PC-3 (cell line): ENCODE measurements around the gene NDC80. TPM values are rescaled to one million over a fixed set of nuclear protein-coding genes. Genes with fewer than 3 reads are reported as not detected.

ENCODE experiments used
- ATAC-seq: fragments of 200-7000 bp; cut with Tn5 transposase; 2 replicates; pipeline ENCODE4 v1.9.1; 2020; ENCODE audit warnings: mild to moderate bottlenecking, moderate library complexity
- BruUV-seq: library from RNA; stranded (reverse); fragments of 400-500 nt; replicated peaks from 2 replicates; lab custom pipeline; 2021; lab: Mats Ljungman, UMichigan
- CTCF ChIA-PET: fragments of 300-600 bp; sonication (Branson Sonifier 250); formaldehyde crosslinking; loops from one replicate; lab custom pipeline; 2022; ENCODE audit warnings: antibody characterized with exemption; lab: Charles Lee
- POLR2A ChIA-PET: fragments of 300-600 bp; sonication (Branson Sonifier 250); formaldehyde crosslinking; loops from one replicate; lab custom pipeline; 2022; ENCODE audit warnings: antibody characterized with exemption; ENCODE audit not compliant: unreplicated experiment; lab: Charles Lee
- DNase-seq: peaks from one replicate; pipeline ENCODE4 v3.0.0-alpha.2; 2015
- H2AFZ ChIP-seq: fragments of 300-600 bp; sonication (generic); 2 replicates; pipeline ENCODE4 v1.6.0; 2016; ENCODE audit warnings: antibody characterized with exemption, low read length
- H3F3A ChIP-seq: fragments of 300-600 bp; sonication (generic); one replicate; pipeline ENCODE4 v1.6.0; 2017; ENCODE audit warnings: antibody characterized with exemption, low read length, control low read depth, mild to moderate bottlenecking; ENCODE audit not compliant: unreplicated experiment
- H3K27ac ChIP-seq: fragments of 300-600 bp; sonication (generic); 2 replicates; pipeline ENCODE4 v1.5.1; 2016; ENCODE audit warnings: mild to moderate bottlenecking, low read length
- H3K27me3 ChIP-seq: fragments of 300-600 bp; sonication (generic); 2 replicates; pipeline ENCODE4 v1.6.1; 2016; ENCODE audit warnings: low read length, mixed read lengths
- H3K36me3 ChIP-seq: fragments of 300-600 bp; sonication (generic); 2 replicates; pipeline ENCODE4 v1.6.1; 2016; ENCODE audit warnings: low read depth, mixed run types, low read length, mixed read lengths
- H3K4me1 ChIP-seq: fragments of 300-600 bp; sonication (generic); 2 replicates; pipeline ENCODE4 v1.5.1; 2016; ENCODE audit warnings: low read length; ENCODE audit not compliant: insufficient read depth
- H3K4me2 ChIP-seq: fragments of 300-600 bp; sonication (generic); 2 replicates; pipeline ENCODE4 v1.6.0; 2016; ENCODE audit warnings: low read length
- H3K4me3 ChIP-seq: fragments of 300-600 bp; sonication (generic); 2 replicates; pipeline ENCODE4 v1.5.1; 2016; ENCODE audit warnings: mild to moderate bottlenecking, low read length, mixed read lengths
- H3K79me2 ChIP-seq: fragments of 300-600 bp; sonication (generic); 2 replicates; pipeline ENCODE4 v1.6.1; 2017; ENCODE audit warnings: low read length, mixed read lengths
- H3K9ac ChIP-seq: fragments of 300-600 bp; sonication (generic); 2 replicates; pipeline ENCODE4 v1.6.0; 2016; ENCODE audit warnings: mild to moderate bottlenecking, low read length
- H3K9me2 ChIP-seq: fragments of 300-600 bp; sonication (generic); replicated peaks from 2 replicates; pipeline ENCODE4 v1.6.1; 2016; ENCODE audit warnings: mixed run types, low read length, mixed read lengths
- H3K9me3 ChIP-seq: fragments of 300-600 bp; sonication (generic); 2 replicates; pipeline ENCODE4 v1.6.1; 2016; ENCODE audit warnings: low read length, mixed read lengths
- H4K20me1 ChIP-seq: fragments of 300-600 bp; sonication (generic); 2 replicates; pipeline ENCODE4 v1.6.1; 2016; ENCODE audit warnings: low read length, mixed read lengths
- EZH2 ChIP-seq: fragments of 300-600 bp; sonication (generic); IDR thresholded peaks from one replicate; pipeline ENCODE4 v1.6.1; 2017; ENCODE audit warnings: antibody characterized with exemption, mild to moderate bottlenecking, low read length; ENCODE audit not compliant: unreplicated experiment
- EZH2phosphoT487 ChIP-seq: fragments of 300-600 bp; sonication (generic); IDR thresholded peaks from 2 replicates; pipeline ENCODE4 v1.6.1; 2018; ENCODE audit warnings: mild to moderate bottlenecking, antibody characterized with exemption, low read length, borderline replicate concordance
- intact Hi-C: fragments of 100-400 bp; cut with micrococcal nuclease; formaldehyde crosslinking; loops from 2 replicates; pipeline ENCODE4 v1.9.0; 2023
- total RNA-seq: library from RNA; depleted of rRNA; stranded (reverse); fragments of >200 nt; gene quantifications from 2 replicates; pipeline ENCODE4 v1.2.3, GENCODE V29; 2014
- TF ChIP-seq, protein P1 (sequence below): fragments of 300-600 bp; sonication (generic); conservative IDR thresholded peaks from 2 replicates; pipeline ENCODE4 v1.5.1; 2017; ENCODE audit warnings: antibody characterized with exemption, low read depth, mild to moderate bottlenecking, low read length

NDC80 gene
- total RNA-seq, 1 experiment from 2014 or later, result 53.4 TPM

DNA sequence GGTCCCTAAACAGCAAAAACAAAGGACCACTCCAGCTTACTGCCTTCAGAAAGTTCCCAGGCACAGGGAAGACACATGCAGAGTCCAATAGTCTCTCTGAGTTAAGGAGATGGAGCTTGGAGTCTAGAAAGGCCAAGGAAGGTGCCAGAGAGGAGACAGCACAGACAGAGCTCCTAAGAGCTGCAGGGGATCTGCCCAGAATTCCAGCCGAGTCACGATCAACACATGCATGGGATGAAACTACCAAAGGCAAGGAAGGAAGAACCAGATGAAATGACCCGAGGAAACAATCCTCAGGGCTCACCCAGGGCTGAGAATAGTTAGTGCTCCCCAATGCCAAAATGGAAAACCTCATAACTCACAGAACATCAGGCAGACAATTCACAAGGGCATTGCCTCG, 15.5 kb upstream of the NDC80 start:
- no peaks in the 10 kb centered on the region for H4K20me1 ChIP-seq
- no peak overlapping the region for H3K4me3 ChIP-seq
- BruUV-seq, result no TSS peak
- no peak overlapping the region for H3K9ac ChIP-seq
- H3K4me1 ChIP-seq, result no peaks in the 10 kb centered on the region
- no peaks in the 10 kb centered on the region for H3K79me2 ChIP-seq
- H3F3A ChIP-seq, result no peaks in the 10 kb centered on the region
- no peaks in the 10 kb centered on the region for H3K9me3 ChIP-seq
- ChIA-PET CTCF (no interaction called here), POLR2A (no interaction called here)
- H3K27ac ChIP-seq, result no peak overlapping the region
- H3K27me3 ChIP-seq, result no peaks in the 10 kb centered on the region
- H3K36me3 ChIP-seq, result no peaks in the 10 kb centered on the region
- no peak overlapping the region for H2AFZ ChIP-seq
- H3K4me2 ChIP-seq, result no peak overlapping the region
- H3K9me2 ChIP-seq, result no peaks in the 10 kb centered on the region
- intact Hi-C loops, result no loop called here
- ATAC-seq, result no peak
- no peak for DNase-seq
- no peak for TF ChIP-seq EZH2phosphoT487
- TF ChIP-seq EZH2, result no peak
- TF ChIP-seq, protein P1, sequence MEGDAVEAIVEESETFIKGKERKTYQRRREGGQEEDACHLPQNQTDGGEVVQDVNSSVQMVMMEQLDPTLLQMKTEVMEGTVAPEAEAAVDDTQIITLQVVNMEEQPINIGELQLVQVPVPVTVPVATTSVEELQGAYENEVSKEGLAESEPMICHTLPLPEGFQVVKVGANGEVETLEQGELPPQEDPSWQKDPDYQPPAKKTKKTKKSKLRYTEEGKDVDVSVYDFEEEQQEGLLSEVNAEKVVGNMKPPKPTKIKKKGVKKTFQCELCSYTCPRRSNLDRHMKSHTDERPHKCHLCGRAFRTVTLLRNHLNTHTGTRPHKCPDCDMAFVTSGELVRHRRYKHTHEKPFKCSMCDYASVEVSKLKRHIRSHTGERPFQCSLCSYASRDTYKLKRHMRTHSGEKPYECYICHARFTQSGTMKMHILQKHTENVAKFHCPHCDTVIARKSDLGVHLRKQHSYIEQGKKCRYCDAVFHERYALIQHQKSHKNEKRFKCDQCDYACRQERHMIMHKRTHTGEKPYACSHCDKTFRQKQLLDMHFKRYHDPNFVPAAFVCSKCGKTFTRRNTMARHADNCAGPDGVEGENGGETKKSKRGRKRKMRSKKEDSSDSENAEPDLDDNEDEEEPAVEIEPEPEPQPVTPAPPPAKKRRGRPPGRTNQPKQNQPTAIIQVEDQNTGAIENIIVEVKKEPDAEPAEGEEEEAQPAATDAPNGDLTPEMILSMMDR, result no peak

DNA sequence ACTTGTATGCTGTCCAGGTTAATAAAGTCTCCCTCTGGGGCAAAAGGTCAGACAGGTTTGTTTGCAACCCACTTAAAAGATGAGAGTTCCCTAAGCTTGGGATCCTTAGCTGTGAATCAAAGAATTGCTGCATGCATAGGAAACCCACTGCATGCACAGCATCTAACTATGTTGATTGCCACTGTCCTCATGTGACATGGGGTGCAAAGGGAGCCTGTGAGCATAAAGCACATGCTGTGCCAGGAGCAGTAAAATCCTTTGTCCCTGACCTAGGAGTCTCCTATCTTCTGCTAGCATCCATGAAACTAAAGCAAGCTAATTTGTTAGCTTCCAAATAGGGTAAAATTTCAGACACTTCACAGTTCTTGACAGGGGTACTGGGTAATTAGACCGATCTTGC, 13.8 kb upstream of the NDC80 start:
- DNase-seq (no peak), ATAC-seq (no peak)
- H3K9me2 ChIP-seq, result no peaks in the 10 kb centered on the region
- no peaks in the 10 kb centered on the region for H3K9me3 ChIP-seq
- no peaks in the 10 kb centered on the region for H4K20me1 ChIP-seq
- no peak overlapping the region for H3K27ac ChIP-seq
- BruUV-seq, result no TSS peak
- no peaks in the 10 kb centered on the region for H3K4me1 ChIP-seq
- ChIA-PET POLR2A (no interaction called here), CTCF (no interaction called here)
- no peak overlapping the region for H3K9ac ChIP-seq
- no peaks in the 10 kb centered on the region for H3F3A ChIP-seq
- no peaks in the 10 kb centered on the region; the same call in 1 of the 2 replicates for H3K36me3 ChIP-seq
- no peaks in the 10 kb centered on the region for H3K27me3 ChIP-seq
- H3K79me2 ChIP-seq, result no peaks in the 10 kb centered on the region
- TF ChIP-seq EZH2phosphoT487 (no peak), EZH2 (no peak)
- TF ChIP-seq, protein P1, result no peak
- H2AFZ ChIP-seq, result no peak overlapping the region
- H3K4me2 ChIP-seq, result no peak overlapping the region
- no peak overlapping the region for H3K4me3 ChIP-seq
- intact Hi-C loops, result no loop called here

DNA sequence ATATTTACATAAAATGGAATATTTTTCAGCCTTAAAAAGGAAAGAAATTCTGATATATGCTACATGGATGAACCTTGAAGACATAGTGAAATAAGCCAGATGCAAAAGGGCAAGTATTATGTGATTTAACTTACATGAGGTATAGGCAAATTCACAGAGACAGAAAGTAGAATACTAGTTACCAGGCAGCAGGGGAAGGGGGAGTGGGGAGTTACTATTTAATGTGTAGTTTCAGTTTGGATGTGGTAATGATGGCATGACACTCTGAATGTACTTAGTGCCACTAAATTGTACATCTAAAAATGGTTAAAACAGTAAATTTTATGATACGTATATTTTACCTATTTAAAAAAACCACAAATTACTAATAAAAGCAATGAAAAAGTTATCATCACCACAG, 12.1 kb upstream of the NDC80 start:
- CTCF ChIA-PET, result no interaction called here
- H3K9ac ChIP-seq, result no peak overlapping the region
- no peaks in the 10 kb centered on the region for H3F3A ChIP-seq
- H3K79me2 ChIP-seq, result no peaks in the 10 kb centered on the region
- H3K27ac ChIP-seq, result no peak overlapping the region
- H3K27me3 ChIP-seq, result no peaks in the 10 kb centered on the region
- TF ChIP-seq EZH2phosphoT487 (no peak), EZH2 (no peak)
- TF ChIP-seq, protein P1, result no peak
- H4K20me1 ChIP-seq, result no peaks in the 10 kb centered on the region
- BruUV-seq, result no TSS peak
- POLR2A ChIA-PET, result no interaction called here
- no peaks in the 10 kb centered on the region; the same call in 1 of the 2 replicates for H3K36me3 ChIP-seq
- H3K4me3 ChIP-seq, result no peak overlapping the region
- no peaks in the 10 kb centered on the region for H3K9me2 ChIP-seq
- H3K9me3 ChIP-seq, result no peaks in the 10 kb centered on the region
- DNase-seq (no peak), ATAC-seq (no peak)
- H3K4me1 ChIP-seq, result no peaks in the 10 kb centered on the region
- no peak overlapping the region for H2AFZ ChIP-seq
- intact Hi-C loops, result no loop called here
- H3K4me2 ChIP-seq, result no peak overlapping the region
